IPS-NIHi7 (cell line): ENCODE data around the gene VWDE.
A peak's percentile ranks its signal among the peaks of the same experiment; 100 is the strongest.
"Not testable (repeated sequence)": the region's sequence is repeated elsewhere in the genome, so short reads cannot be mapped to it uniquely, and the experiment has no call there.

Experiments used
- DNase-seq: peaks from one replicate; pipeline ENCODE4 v3.0.0; 2012; ENCODE audit warnings: mixed read lengths; ENCODE audit errors: extremely low spot score

The VWDE gene

DNA sequence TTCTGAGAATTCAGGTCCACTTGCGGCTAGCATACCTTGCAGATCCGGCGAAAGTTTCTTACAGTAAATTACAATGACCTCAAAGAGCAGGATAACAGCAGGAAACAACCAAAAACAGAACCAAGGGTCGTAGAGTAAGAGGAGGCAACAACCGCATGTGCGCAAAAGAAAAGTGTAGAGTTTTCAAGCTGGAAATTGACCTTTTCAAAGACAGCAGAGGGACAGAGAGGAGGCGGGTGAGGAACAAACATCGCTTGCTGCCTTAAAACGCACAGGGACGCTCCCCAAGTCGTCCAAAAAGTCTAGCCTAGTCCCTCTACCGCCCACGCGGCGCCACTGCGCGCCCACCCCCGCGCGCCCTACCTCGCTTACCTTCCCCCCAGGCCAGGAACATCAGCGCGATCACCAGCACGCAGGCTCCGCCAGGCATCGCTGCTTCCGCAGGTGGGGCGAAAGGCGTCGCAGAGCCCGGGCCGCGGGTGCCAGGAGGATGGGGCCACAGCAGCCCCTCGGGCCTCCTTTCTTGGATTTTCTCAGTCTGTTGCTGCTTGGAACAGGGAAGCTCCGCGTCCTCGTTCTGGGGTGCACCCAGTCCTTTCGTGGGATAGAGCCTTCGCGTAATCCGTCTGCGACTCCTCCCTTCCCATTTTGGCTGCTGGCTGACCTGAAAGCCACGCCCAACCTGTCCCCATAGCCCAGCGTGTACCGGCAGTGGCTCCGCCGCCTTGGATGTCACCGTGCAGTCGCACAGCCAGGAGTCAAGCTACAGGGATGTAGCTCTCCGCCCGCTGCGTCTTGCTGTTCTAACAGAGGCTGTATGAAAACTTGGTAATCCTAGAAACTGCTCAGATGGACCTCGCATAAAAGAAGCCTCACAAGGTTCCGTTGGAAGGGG lies at the start of gene VWDE:
VWDE (minus strand) TSS at position 579 of the 895 bp plus-strand sequence; CDS start at position 430, 149 bp downstream.
- DNase-seq, result peak; percentile 82

DNA sequence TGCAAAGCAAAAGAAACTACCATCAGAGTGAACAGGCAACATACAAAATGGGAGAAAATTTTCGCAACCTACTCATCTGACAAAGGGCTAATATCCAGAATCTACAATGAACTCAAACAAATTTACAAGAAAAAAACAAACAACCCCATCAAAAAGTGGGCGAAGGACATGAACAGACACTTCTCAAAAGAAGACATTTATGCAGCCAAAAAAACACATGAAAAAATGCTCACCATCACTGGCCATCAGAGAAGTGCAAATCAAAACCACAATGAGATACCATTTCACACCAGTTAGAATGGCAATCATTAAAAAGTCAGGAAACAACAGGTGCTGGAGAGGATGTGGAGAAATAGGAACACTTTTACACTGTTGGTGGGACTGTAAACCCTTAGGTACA lies 49.5 kb upstream of the VWDE start:
- DNase-seq, result not testable (repeated sequence)

DNA sequence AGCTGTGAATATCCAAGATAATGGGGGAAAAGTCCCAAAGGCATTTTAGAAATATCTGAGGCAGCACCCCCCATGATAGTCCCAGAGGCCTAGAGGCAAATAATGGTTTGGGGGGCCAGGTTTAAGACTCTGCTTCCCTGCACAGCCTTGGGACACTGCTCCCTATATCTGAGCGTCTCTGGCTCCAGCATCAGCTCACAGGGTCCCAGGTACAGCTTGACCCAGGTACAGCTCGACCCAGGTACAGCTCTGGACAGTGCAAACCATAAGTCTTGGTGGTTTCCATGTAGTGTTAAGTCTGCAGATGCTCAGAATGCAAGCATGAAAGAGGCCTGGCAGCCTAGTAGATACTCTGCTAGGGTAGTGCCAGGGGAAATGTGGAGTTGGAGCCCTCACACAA lies 47.0 kb upstream of the VWDE start:
- DNase-seq, result no peak

- no peak for DNase-seq
Measured at GRCh38 chr7:12444785-12445184, 41.1 kb upstream of the VWDE start.

DNA sequence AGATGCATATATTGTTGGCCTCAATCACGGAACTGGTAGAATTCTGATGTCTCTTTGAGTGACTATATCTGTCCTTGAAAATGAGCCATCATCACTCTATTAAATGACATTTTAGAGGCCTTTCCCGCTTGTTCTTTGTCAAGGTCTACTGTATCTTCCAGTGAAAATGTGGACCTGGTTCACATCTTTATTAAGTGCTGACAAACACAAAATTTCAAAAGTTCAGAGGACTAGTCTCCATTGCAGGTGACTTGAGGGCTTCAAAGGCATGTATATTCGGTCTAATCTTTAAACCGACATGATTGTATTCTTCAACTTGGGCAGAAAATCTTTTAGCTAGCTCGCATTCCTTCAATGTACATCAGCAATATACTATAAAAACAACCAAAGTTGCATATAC lies 36.6 kb upstream of the VWDE start:
- no peak for DNase-seq

DNA sequence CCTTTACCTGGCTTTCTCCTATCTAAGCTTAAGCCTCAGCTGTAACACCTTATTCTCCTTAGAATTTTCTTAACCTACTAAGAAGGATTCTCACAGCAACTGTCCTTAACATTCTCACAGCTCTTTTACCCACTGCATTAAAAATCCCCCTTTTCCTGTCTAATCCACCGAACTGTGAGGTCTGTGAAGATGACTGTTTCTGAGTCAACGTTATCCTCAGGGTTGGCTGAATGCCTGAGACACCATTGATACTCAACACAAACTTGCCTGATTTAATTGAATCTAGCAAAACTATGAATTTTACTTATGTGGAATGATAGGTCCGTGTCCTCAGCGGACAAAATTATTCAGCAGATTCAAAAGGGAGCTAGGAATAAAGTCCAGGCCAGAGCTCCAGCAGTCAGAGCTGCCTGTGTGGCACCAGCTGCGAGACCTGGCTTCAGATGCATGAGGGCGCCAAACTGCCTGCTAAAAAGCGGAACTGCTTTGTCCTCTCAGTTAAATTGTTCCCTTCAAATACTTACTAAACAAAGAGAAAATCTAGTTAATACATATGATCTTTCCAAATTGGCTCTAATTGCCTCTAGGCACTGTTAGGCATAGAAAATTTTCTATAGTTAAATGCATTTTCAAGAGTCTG lies 33.4 kb upstream of the VWDE start:
- peak; percentile 46 for DNase-seq

DNA sequence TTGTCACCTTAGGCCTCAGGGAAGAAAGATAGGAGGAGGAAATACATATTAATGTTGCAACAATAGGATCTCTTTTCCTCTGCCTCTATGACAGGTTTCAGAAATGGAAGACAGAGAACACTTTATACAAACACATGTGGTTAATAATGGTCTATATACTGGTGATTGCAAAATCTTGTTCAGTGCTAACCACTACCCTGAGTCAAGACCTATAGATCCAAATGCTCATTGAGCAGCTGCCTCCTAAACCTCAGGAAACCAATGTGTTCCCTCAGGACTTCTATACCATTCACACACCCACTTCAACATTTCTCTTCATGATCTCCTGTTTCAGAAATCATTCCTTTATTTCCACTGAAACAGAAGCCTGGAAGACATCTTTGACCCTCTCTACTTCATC lies 32.5 kb upstream of the VWDE start:
- DNase-seq, result no peak

DNA sequence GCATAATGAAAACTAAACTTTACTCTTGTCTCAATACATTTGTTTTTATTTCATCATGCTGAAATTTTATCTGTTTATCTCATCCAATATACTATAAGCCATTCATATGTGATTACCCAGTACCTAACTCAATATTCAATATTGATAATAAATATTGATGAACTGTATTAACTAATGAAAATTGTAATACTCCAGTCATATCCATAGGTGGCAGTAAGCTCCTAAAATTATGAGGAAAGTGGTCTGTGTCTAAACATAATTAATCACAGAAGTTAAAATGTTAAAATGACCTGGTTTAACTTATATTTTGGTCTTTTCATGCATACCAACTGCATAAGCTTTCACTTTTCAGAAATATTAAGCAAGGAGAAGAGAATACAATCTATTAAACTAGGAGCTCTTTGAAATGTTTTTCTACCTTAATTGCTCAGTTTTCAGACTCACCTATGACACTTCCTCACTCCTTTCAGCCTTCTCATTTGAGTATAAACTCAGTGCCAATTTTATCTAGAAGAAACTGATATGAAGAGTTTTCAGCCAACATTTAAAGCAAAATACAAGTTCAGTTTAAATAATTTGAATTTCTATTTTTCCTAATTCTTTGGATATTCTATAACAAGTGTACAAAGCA lies 30.5 kb upstream of the VWDE start:
- no peak for DNase-seq

- DNase-seq, result no peak
Measured at GRCh38 chr7:12431886-12432556, 28.4 kb upstream of the VWDE start.

DNA sequence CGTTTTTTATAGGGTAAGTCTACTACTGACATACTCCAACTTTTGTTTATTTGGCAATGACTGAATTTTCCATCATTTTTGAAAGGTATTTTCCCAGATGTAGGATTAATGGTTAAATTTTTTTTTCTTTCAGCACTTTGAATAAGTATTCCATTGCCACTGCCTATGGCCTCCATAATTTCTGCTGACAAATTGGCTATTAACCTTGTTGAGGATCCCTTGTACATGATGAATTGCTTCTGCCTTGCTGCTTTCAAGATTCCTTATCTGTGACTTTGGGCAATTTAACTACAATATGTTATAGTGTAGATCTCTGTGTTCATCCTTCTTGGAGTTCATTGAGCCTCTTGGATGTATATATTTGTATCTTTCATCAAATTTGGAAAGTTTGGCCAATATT lies 21.6 kb upstream of the VWDE start:
- no peak for DNase-seq

- peak; percentile 74 for DNase-seq
Measured at GRCh38 chr7:12423997-12424745, 20.5 kb upstream of the VWDE start.

GRCh38 chr7:12423355-12423996 lies 19.8 kb upstream of the VWDE start:
- DNase-seq, result no peak

DNA sequence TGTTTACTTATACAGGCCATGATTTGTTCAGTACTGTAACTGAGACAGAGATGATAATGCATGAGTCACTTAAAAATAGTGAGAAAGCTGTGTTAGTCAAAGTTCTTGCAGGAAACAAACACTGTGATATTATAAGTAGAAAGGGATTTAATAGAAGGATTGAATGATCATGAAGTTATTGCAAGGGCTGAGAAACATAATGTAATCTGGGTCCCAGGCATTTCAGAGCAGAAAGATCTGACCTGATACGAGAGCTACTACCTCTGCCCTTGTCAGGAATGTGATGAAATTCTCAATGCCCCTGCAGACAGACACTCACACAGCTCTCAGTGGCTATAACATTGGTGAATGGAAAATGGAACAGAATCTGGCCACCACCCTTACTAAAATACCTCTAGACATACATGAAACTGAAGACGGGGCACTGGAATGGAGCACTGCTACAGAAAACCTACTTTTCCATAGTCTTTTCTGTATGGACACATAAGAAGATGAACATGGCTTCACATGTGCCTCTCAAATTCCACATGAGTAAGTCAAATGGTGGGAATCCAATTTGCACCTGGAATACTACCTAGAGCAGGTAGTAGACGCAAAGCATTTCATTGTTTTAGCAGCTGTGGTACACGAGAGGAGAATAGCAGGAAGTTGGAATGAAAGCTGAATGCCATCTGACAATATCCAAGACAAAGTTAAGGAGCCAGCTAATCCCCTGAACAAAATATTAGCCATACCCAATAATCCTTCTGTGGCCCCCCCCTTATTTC lies 19.1 kb upstream of the VWDE start:
- DNase-seq, result no peak

GRCh38 chr7:12418452-12418851 lies 14.8 kb upstream of the VWDE start:
- no peak for DNase-seq

DNA sequence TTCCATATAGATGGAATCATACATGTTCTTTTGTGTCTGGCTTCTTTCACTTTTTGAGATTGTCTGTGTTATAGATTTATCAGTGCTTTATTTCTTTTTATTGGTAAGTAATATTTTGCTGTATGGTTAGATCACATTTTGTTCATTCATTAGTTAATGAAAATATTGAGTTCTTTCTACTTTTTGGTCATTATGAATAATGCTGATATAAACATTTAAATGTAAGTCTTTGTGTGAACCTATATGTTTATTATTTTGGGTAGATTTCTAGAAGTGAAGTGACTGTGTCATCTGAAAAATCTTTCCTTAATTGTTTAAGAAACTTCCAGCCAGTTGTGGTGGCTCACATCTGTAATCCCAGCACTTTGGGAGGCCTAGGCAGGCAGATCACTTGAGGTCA lies 11.4 kb upstream of the VWDE start:
- no peak for DNase-seq

- DNase-seq, result no peak
Measured at GRCh38 chr7:12412407-12412806, 8.7 kb upstream of the VWDE start.

GRCh38 chr7:12410523-12410922 lies 6.9 kb upstream of the VWDE start:
- no peak for DNase-seq

DNA sequence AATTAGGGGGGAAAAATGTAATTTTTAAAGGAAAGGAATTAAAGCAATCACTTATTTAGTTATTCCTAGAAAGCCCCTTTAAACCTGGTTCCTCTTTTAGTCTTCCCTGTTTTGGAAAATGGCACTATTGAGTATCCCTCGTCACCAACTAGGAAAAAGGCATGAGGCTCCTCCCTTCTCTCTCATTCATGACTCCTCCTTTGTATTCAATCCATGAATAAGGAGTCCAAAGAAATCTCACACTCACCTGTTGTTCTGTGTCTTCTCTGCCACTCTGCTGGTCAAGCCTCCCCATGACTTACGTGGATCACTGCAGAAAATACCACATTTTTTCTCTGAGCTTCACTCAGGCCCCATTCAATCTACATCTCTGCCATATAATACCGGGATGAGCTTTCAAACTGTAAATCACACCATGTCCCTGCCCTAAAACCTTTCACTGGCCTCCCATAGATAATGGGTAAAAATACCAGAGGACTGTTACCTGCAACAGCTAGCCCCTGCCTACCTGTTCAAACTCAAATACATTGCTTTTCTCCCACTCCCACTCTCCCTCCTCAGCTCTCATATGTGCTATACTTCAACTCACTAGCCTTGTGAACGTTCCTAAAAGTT lies 5.5 kb upstream of the VWDE start:
- DNase-seq, result no peak

- not testable (repeated sequence) for DNase-seq
Measured at GRCh38 chr7:12407652-12408051, 4.0 kb upstream of the VWDE start.

DNA sequence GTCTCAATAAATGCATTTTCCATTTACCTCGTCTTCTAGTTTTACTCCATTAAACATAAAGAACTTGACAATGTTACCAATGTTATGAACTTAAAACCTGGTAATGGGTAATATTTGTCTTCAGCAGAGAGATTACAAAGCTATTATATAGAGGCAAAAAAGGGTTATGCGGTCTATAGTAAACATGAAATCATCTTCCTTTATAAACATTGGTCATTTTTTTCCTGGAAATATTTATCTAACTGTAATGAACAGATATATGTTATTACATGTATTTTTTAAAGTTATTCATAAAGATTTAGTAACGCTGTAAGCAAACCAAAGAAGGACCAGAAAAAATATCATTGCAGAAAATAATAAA lies 1.3 kb downstream of the VWDE start:
- DNase-seq, result no peak
